Measurements from ENCODE around the gene KCNQ1OT1.

DNA sequence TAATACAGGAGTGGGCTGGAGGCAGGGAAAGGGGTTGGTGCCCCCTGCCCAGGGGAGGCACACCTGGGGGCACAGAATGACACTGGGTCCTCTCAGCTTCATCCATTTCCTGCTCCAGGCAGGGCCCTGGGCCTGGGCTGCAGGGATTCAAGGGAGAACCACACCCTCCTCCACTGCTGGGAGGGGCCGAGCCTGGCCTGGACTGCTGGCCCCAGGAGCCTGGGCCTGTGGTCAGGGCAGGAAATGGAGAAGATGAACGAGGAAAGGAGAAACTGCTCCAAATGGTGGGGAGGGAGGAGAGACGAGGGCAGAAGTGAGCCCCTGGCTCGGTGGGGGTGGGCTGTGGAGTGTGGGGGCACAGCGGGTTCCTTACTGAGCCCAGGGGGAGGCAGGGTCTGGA lies 38.1 kb upstream of the KCNQ1OT1 start:
- TF ChIP-seq ZFP3 (CRISPR knock-in tag; IDR thresholded peaks at IDR 0.05) (no peak), ZNF8 (CRISPR knock-in tag; IDR thresholded peaks at IDR 0.05) (no peak), TCF4 (CRISPR knock-in tag; IDR thresholded peaks at IDR 0.05; ENCODE audit: borderline replicate concordance) (no peak), ZFP30 (CRISPR knock-in tag; IDR thresholded peaks at IDR 0.05) (no peak), ZNF70 (CRISPR knock-in tag; IDR thresholded peaks at IDR 0.05) (no peak)
- TF ChIP-seq, protein P1, sequence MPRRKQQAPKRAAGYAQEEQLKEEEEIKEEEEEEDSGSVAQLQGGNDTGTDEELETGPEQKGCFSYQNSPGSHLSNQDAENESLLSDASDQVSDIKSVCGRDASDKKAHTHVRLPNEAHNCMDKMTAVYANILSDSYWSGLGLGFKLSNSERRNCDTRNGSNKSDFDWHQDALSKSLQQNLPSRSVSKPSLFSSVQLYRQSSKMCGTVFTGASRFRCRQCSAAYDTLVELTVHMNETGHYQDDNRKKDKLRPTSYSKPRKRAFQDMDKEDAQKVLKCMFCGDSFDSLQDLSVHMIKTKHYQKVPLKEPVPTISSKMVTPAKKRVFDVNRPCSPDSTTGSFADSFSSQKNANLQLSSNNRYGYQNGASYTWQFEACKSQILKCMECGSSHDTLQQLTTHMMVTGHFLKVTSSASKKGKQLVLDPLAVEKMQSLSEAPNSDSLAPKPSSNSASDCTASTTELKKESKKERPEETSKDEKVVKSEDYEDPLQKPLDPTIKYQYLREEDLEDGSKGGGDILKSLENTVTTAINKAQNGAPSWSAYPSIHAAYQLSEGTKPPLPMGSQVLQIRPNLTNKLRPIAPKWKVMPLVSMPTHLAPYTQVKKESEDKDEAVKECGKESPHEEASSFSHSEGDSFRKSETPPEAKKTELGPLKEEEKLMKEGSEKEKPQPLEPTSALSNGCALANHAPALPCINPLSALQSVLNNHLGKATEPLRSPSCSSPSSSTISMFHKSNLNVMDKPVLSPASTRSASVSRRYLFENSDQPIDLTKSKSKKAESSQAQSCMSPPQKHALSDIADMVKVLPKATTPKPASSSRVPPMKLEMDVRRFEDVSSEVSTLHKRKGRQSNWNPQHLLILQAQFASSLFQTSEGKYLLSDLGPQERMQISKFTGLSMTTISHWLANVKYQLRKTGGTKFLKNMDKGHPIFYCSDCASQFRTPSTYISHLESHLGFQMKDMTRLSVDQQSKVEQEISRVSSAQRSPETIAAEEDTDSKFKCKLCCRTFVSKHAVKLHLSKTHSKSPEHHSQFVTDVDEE (CRISPR knock-in tag; IDR thresholded peaks at IDR 0.05) = no peak
